Measurements from ENCODE around the gene RTKN2.

RTKN2 gene

DNA sequence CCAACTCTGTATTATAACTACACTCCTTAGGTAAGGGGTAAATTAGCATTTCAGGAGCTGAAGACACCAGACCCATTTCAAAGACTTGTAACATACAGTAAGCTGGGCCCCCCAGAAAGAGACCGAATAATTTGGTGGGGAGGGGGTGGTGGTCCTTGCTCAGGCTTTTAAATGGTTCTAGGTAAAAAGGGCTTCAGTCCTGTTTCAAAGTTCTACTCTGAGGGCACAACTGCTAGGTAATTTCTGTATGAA lies 73.0 kb downstream of the RTKN2 start:
- Histone ChIP-seq H3K27ac (ENCODE audit: insufficient read depth, low read depth, low read length, poor library complexity, severe bottlenecking) (no peak overlapping the region), H3K36me3 (ENCODE audit: control insufficient read depth, insufficient read depth, low read length) (peaks cover 4% of the 10 kb centered on the region), H3K4me1 (ENCODE audit: control insufficient read depth, insufficient read depth, low read length) (no peaks in the 10 kb centered on the region), H3K27me3 (ENCODE audit: control insufficient read depth, insufficient read depth, low read length, poor library complexity, severe bottlenecking) (no peaks in the 10 kb centered on the region), H3K9me3 (ENCODE audit: control insufficient read depth, low read length) (no peaks in the 10 kb centered on the region), H3K4me3 (ENCODE audit: insufficient read depth, low read depth, low read length) (no peak overlapping the region)
- WGBS, 2 experiments = 50 to 86% methylated on average over 1 of the region's 1 CpG

- H3K27ac ChIP-seq (ENCODE audit: insufficient read depth, low read depth, low read length, poor library complexity, severe bottlenecking) = no peak overlapping the region
- no peaks in the 10 kb centered on the region for H3K4me1 ChIP-seq (ENCODE audit: control insufficient read depth, insufficient read depth, low read length)
- H3K9me3 ChIP-seq (ENCODE audit: control insufficient read depth, low read length) = no peaks in the 10 kb centered on the region
- H3K4me3 ChIP-seq (ENCODE audit: insufficient read depth, low read depth, low read length) = no peak overlapping the region
- H3K27me3 ChIP-seq (ENCODE audit: control insufficient read depth, insufficient read depth, low read length, poor library complexity, severe bottlenecking) = no peaks in the 10 kb centered on the region
- peaks cover 4% of the 10 kb centered on the region for H3K36me3 ChIP-seq (ENCODE audit: control insufficient read depth, insufficient read depth, low read length)
- WGBS, 2 experiments = 94 to 100% methylated on average over 1 to 3 of the region's 3 CpGs
Observed at GRCh38 chr10:62194924-62195674, 73.5 kb downstream of the RTKN2 start.

DNA sequence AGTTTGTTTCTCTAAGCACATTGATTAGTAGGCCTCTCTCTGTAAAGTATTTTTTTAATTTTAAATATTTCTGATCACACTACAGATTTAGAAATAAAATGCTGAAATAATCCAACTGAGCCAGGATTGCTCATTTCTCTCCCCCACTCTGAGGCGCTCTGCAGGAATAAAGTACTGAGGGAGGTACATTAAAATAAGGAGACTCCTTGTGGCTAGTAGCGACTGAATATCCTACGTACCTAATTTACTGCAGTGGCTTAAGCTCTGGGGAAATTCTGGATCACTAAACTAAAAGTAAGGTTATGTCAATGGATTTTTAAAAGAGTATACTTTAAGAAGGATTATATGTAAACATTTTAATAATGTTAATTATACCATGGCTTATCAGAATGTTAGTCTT lies 75.2 kb downstream of the RTKN2 start:
- Histone ChIP-seq H3K27me3 (ENCODE audit: control insufficient read depth, insufficient read depth, low read length, poor library complexity, severe bottlenecking) (no peaks in the 10 kb centered on the region), H3K27ac (ENCODE audit: insufficient read depth, low read depth, low read length, poor library complexity, severe bottlenecking) (no peak overlapping the region), H3K4me3 (ENCODE audit: insufficient read depth, low read depth, low read length) (no peak overlapping the region), H3K4me1 (ENCODE audit: control insufficient read depth, insufficient read depth, low read length) (no peaks in the 10 kb centered on the region), H3K9me3 (ENCODE audit: control insufficient read depth, low read length) (no peaks in the 10 kb centered on the region), H3K36me3 (ENCODE audit: control insufficient read depth, insufficient read depth, low read length) (peaks cover 4% of the 10 kb centered on the region)
- WGBS, 2 experiments = 85 to 96% methylated on average over 3 of the region's 3 CpGs

DNA sequence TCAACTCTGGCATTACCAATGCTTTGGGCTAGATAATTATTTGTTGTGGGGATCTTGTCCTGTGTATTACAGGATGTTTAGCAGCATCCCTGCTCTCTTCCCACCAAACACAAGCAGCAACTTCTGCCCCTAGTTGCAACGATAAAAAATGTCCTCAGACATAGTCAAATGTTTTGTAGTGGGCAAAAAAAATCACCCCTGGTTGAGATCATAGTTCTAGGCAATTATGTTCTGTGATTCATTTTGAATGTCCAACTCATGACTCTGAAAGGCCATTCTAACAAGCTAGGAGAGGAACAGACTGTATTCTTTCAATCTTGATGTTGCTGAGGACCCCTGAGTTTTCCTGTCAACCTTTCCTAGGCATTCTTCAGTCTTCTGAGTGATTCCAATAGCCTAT lies 79.5 kb downstream of the RTKN2 start:
- WGBS, 2 experiments = 96 to 100% methylated on average over 1 of the region's 1 CpG
- Histone ChIP-seq H3K27me3 (ENCODE audit: control insufficient read depth, insufficient read depth, low read length, poor library complexity, severe bottlenecking) (no peaks in the 10 kb centered on the region), H3K4me3 (ENCODE audit: insufficient read depth, low read depth, low read length) (no peak overlapping the region), H3K36me3 (ENCODE audit: control insufficient read depth, insufficient read depth, low read length) (no peaks in the 10 kb centered on the region), H3K4me1 (ENCODE audit: control insufficient read depth, insufficient read depth, low read length) (no peaks in the 10 kb centered on the region), H3K27ac (ENCODE audit: insufficient read depth, low read depth, low read length, poor library complexity, severe bottlenecking) (no peak overlapping the region), H3K9me3 (ENCODE audit: control insufficient read depth, low read length) (no peaks in the 10 kb centered on the region)

DNA sequence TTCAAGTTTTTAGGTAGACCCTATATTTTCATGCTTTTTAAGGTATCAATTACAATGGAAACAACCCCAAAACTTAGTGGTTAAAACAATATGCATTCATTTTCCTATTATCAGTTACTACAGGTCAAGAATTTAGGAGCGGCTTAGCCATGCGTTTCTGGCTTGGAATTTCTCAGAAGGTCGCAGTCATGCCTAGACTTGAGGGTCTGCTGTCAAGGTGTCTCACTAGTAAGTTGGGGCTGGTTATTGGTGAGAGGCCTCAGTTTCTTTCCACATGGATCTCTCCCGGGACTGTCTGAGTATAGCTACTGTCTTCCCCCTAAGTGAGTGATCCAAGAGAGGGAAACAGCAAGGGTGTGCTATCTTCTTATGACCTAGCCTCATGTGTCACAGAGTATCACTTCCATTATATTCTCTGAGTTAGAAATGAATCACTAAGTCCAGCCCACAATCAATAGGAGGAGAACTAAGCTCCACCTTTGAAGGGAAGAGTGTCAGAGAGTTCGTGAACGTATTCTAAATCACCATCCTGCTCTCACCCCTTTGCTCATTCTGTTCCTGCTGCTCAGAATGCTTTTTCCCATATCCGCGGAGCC lies 80.5 kb downstream of the RTKN2 start:
- H3K4me1 ChIP-seq (ENCODE audit: control insufficient read depth, insufficient read depth, low read length) = no peaks in the 10 kb centered on the region
- H3K36me3 ChIP-seq (ENCODE audit: control insufficient read depth, insufficient read depth, low read length) = no peaks in the 10 kb centered on the region
- no peaks in the 10 kb centered on the region for H3K27me3 ChIP-seq (ENCODE audit: control insufficient read depth, insufficient read depth, low read length, poor library complexity, severe bottlenecking)
- H3K4me3 ChIP-seq (ENCODE audit: insufficient read depth, low read depth, low read length) = no peak overlapping the region
- H3K9me3 ChIP-seq (ENCODE audit: control insufficient read depth, low read length) = no peaks in the 10 kb centered on the region
- no peak overlapping the region for H3K27ac ChIP-seq (ENCODE audit: insufficient read depth, low read depth, low read length, poor library complexity, severe bottlenecking)
- 95% methylated on average over 8 of the region's 8 CpGs for WGBS, 2 experiments

- Histone ChIP-seq H3K4me1 (ENCODE audit: control insufficient read depth, insufficient read depth, low read length) (no peaks in the 10 kb centered on the region), H3K9me3 (ENCODE audit: control insufficient read depth, low read length) (no peaks in the 10 kb centered on the region), H3K36me3 (ENCODE audit: control insufficient read depth, insufficient read depth, low read length) (no peaks in the 10 kb centered on the region), H3K4me3 (ENCODE audit: insufficient read depth, low read depth, low read length) (no peak overlapping the region), H3K27ac (ENCODE audit: insufficient read depth, low read depth, low read length, poor library complexity, severe bottlenecking) (no peak overlapping the region), H3K27me3 (ENCODE audit: control insufficient read depth, insufficient read depth, low read length, poor library complexity, severe bottlenecking) (no peaks in the 10 kb centered on the region)
- 100% methylated on average over 1 to 2 of the region's 2 CpGs for WGBS, 2 experiments
Observed at GRCh38 chr10:62186999-62187675, 81.5 kb downstream of the RTKN2 start.

DNA sequence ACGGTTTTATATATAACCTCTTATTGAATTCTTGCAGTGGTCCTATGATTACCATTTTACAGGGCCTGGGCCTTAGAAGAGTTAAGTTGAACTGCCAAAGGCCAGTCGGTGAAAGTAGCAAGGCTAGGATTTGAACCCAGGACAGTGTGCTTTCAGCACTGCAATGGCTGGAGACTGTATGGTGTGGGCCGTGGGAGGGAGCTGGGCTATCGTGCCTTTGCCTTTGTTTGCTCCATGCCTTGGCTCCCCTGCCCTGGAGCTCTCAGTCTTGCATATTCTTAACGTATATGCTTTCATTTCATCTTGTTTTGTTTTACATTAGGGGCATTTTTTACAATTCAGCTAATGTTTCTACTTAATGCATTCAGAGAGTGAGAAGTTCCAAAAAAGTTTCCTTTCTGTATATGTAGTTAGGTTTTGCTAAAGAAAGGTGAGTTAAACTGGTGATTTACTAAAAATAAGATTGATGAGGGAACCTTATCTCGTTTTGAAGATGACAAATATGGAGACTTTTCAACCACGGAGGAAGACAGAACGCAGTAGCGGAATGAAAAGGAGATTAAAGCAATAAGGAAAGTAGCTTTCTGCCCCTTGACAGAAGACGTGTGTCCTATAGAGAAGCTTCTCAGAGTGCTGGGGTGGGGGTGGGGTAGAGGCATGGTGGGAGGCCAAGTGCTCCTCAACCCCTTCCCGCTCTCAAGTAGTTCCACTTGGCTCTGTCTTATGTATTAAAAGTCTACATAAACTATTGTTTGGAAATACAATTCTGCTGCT lies 82.5 kb downstream of the RTKN2 start:
- Histone ChIP-seq H3K4me1 (ENCODE audit: control insufficient read depth, insufficient read depth, low read length) (no peaks in the 10 kb centered on the region), H3K36me3 (ENCODE audit: control insufficient read depth, insufficient read depth, low read length) (no peaks in the 10 kb centered on the region), H3K27ac (ENCODE audit: insufficient read depth, low read depth, low read length, poor library complexity, severe bottlenecking) (no peak overlapping the region), H3K4me3 (ENCODE audit: insufficient read depth, low read depth, low read length) (no peak overlapping the region), H3K27me3 (ENCODE audit: control insufficient read depth, insufficient read depth, low read length, poor library complexity, severe bottlenecking) (no peaks in the 10 kb centered on the region), H3K9me3 (ENCODE audit: control insufficient read depth, low read length) (no peaks in the 10 kb centered on the region)
- WGBS, 2 experiments = 84% methylated on average over 10 to 11 of the region's 11 CpGs

- Histone ChIP-seq H3K9me3 (ENCODE audit: control insufficient read depth, low read length) (no peaks in the 10 kb centered on the region), H3K36me3 (ENCODE audit: control insufficient read depth, insufficient read depth, low read length) (no peaks in the 10 kb centered on the region), H3K27ac (ENCODE audit: insufficient read depth, low read depth, low read length, poor library complexity, severe bottlenecking) (no peak overlapping the region), H3K4me1 (ENCODE audit: control insufficient read depth, insufficient read depth, low read length) (no peaks in the 10 kb centered on the region), H3K4me3 (ENCODE audit: insufficient read depth, low read depth, low read length) (no peak overlapping the region), H3K27me3 (ENCODE audit: control insufficient read depth, insufficient read depth, low read length, poor library complexity, severe bottlenecking) (no peaks in the 10 kb centered on the region)
- 80 to 98% methylated on average over 1 to 4 of the region's 5 CpGs for WGBS, 2 experiments
Observed at GRCh38 chr10:62183857-62184795, 84.5 kb downstream of the RTKN2 start.

GRCh38 chr10:62183442-62183841 lies 85.2 kb downstream of the RTKN2 start:
- no peaks in the 10 kb centered on the region for H3K9me3 ChIP-seq (ENCODE audit: control insufficient read depth, low read length)
- H3K4me3 ChIP-seq (ENCODE audit: insufficient read depth, low read depth, low read length) = no peak overlapping the region
- no peak overlapping the region for H3K27ac ChIP-seq (ENCODE audit: insufficient read depth, low read depth, low read length, poor library complexity, severe bottlenecking)
- no peaks in the 10 kb centered on the region for H3K27me3 ChIP-seq (ENCODE audit: control insufficient read depth, insufficient read depth, low read length, poor library complexity, severe bottlenecking)
- WGBS, 2 experiments = 95 to 96% methylated on average over 3 of the region's 3 CpGs
- H3K36me3 ChIP-seq (ENCODE audit: control insufficient read depth, insufficient read depth, low read length) = no peaks in the 10 kb centered on the region
- H3K4me1 ChIP-seq (ENCODE audit: control insufficient read depth, insufficient read depth, low read length) = no peaks in the 10 kb centered on the region
